Natural killer cell (primary cell): ENCODE data around the gene RHOT2. TPM values are rescaled to one million over a fixed set of nuclear protein-coding genes. Genes with fewer than 3 reads are reported as not detected.

Experiments
- ATAC-seq, 3 donors: fragments of 150-1000 bp in 2 of 3; fragments of 200-7000 bp in 1 of 3; cut with Tn5 transposase; 1 replicate in 1 of 3; 2 replicates in 2 of 3; pipeline ENCODE4 v1.10.0; 2021; ENCODE audit warnings: mild to moderate bottlenecking in 2 of 3, moderate library complexity in 2 of 3
- DNase-seq, 2 donors: peaks; one replicate each; pipeline versions ENCODE4 v3.0.0 to v3.0.0-alpha.2; 2013 to 2021; ENCODE audit warnings: mixed read lengths in 1 of 2
- H3K27ac ChIP-seq: one replicate; pipeline ENCODE4 v1.5.1; 2013; ENCODE audit warnings: mild to moderate bottlenecking, low read length
- H3K27me3 ChIP-seq: one replicate; pipeline ENCODE4 v1.6.1; 2013; ENCODE audit warnings: low read length; ENCODE audit not compliant: control insufficient read depth, insufficient read depth
- H3K36me3 ChIP-seq: one replicate; pipeline ENCODE4 v1.6.1; 2013; ENCODE audit warnings: low read length; ENCODE audit not compliant: control insufficient read depth, insufficient read depth
- H3K4me1 ChIP-seq: one replicate; pipeline ENCODE4 v1.6.1; 2013; ENCODE audit warnings: low read length; ENCODE audit not compliant: control insufficient read depth, insufficient read depth
- H3K4me3 ChIP-seq: one replicate; pipeline ENCODE4 v1.5.1; 2013; ENCODE audit warnings: low read length
- H3K9me3 ChIP-seq: one replicate; pipeline ENCODE4 v1.6.1; 2013; ENCODE audit warnings: low read length; ENCODE audit not compliant: control insufficient read depth, insufficient read depth
- H3K27ac Mint-ChIP-seq, 2 donors: one replicate each; pipeline ENCODE4 v1.8.0; 2022; ENCODE audit warnings: mild to moderate bottlenecking in 2 of 2, mixed read lengths in 2 of 2, moderate library complexity in 1 of 2
- H3K27me3 Mint-ChIP-seq, 2 donors: one replicate each; pipeline ENCODE4 v1.8.0; 2022; ENCODE audit warnings: low read depth in 2 of 2, mixed read lengths in 2 of 2
- H3K36me3 Mint-ChIP-seq: one replicate; pipeline ENCODE4 v1.8.0; 2022; ENCODE audit warnings: mixed read lengths
- H3K4me1 Mint-ChIP-seq, 2 donors: one replicate each; pipeline ENCODE4 v1.8.0; 2022; ENCODE audit warnings: mixed read lengths in 2 of 2
- H3K4me3 Mint-ChIP-seq: one replicate; pipeline ENCODE4 v1.8.0; 2022; ENCODE audit warnings: mild to moderate bottlenecking, moderate library complexity, mixed read lengths
- H3K9me3 Mint-ChIP-seq, 2 donors: one replicate each; pipeline ENCODE4 v1.8.0; 2022; ENCODE audit warnings: mixed read lengths in 2 of 2
- CTCF ChIP-seq: fragments of 200-600 bp; IDR thresholded peaks from one replicate; pipeline ENCODE4 v1.8.0; 2022; ENCODE audit warnings: antibody characterized with exemption
- WGBS: methylation state at CpG from one replicate; pipeline ENCODE4 v1.1.7; 2013; ENCODE audit warnings: missing lambda C conversion rate; ENCODE audit not compliant: insufficient coverage; 5-methylcytosine and 5-hydroxymethylcytosine counted together
- intact Hi-C: fragments of 100-400 bp; cut with micrococcal nuclease; formaldehyde crosslinking; loops from one replicate; pipeline ENCODE4 v1.14.2; 2022
- total RNA-seq, 4 donors: library from RNA; stranded (reverse); fragments of 120-200 nt in 1 of 4; gene quantifications; one replicate each; pipeline versions ENCODE4 v1.2.3 to v1.2.4, GENCODE V29; 2013 to 2022

The RHOT2 gene
- total RNA-seq, 3 donors from 2014 or later (not counting 1 experiment from before 2014, with no cell fraction given), result 205 to 216 (median 211) TPM

GRCh38 chr16:698911-699671, 31.2 kb downstream of the RHOT2 start:
- no peaks in the 10 kb centered on the region for H3K36me3 ChIP-seq
- H3K4me1 ChIP-seq, result peaks cover 42% of the 10 kb centered on the region
- H3K4me3 ChIP-seq, result no peak overlapping the region
- TF ChIP-seq CTCF, result no peak
- DNase-seq (no peak), ATAC-seq (no peak)
- peaks cover 3% of the 10 kb centered on the region for H3K9me3 ChIP-seq
- WGBS, result 63% methylated on average over 19 of the region's 19 CpGs
- peaks cover 4 to 5% of the 10 kb centered on the region in 2 donors for H3K4me1 Mint-ChIP-seq
- peaks cover 11 to 21% of the 10 kb centered on the region in 2 donors for H3K27me3 Mint-ChIP-seq
- H3K4me3 Mint-ChIP-seq, result no peak overlapping the region
- peaks cover 56% of the 10 kb centered on the region for H3K27me3 ChIP-seq
- H3K36me3 Mint-ChIP-seq, result no peaks in the 10 kb centered on the region
- no peak overlapping the region for H3K27ac ChIP-seq
- intact Hi-C loops, result no loop called here
- H3K9me3 Mint-ChIP-seq, result no peaks in the 10 kb centered on the region
- H3K27ac Mint-ChIP-seq, result no peak overlapping the region

GRCh38 chr16:700684-701584, 33.0 kb downstream of the RHOT2 start:
- peak; percentile 56 to 92 (median 78) for ATAC-seq
- 7% methylated on average over 76 of the region's 76 CpGs for WGBS
- no peak overlapping the region for H3K27ac ChIP-seq
- TF ChIP-seq CTCF, result no peak
- Mint-ChIP-seq H3K27me3 (peaks cover 11 to 17% of the 10 kb centered on the region in 2 donors), H3K4me1 (peaks cover 0 to under 1% of the 10 kb centered on the region in 2 donors), H3K9me3 (no peaks in the 10 kb centered on the region), H3K36me3 (no peaks in the 10 kb centered on the region), H3K4me3 (no peak overlapping the region), H3K27ac (no peak overlapping the region)
- H3K9me3 ChIP-seq, result peaks cover 3% of the 10 kb centered on the region
- peak in 1 of 2 donors; percentile 73 for DNase-seq
- peaks cover 51% of the 10 kb centered on the region for H3K27me3 ChIP-seq
- intact Hi-C loops, result no loop called here
- H3K4me3 ChIP-seq, result no peak overlapping the region
- H3K4me1 ChIP-seq, result peaks cover 25% of the 10 kb centered on the region
- no peaks in the 10 kb centered on the region for H3K36me3 ChIP-seq

GRCh38 chr16:702341-702740, 34.4 kb downstream of the RHOT2 start:
- Histone ChIP-seq H3K4me1 (peaks cover 26% of the 10 kb centered on the region), H3K9me3 (peaks cover 3% of the 10 kb centered on the region), H3K36me3 (no peaks in the 10 kb centered on the region), H3K4me3 (no peak overlapping the region), H3K27ac (no peak overlapping the region), H3K27me3 (peaks cover 47% of the 10 kb centered on the region)
- ATAC-seq, result no peak
- Mint-ChIP-seq H3K9me3 (no peaks in the 10 kb centered on the region), H3K36me3 (no peaks in the 10 kb centered on the region), H3K27me3 (peaks cover 11 to 19% of the 10 kb centered on the region in 2 donors), H3K4me3 (no peak overlapping the region), H3K27ac (no peak overlapping the region), H3K4me1 (no peaks in the 10 kb centered on the region)
- WGBS, result 89% methylated on average over 19 of the region's 19 CpGs
- no peak for TF ChIP-seq CTCF
- no peak for DNase-seq
- intact Hi-C loops, result no loop called here
